Measurements from ENCODE around the gene FMN2. TPM values are rescaled to one million over a fixed set of nuclear protein-coding genes. Genes with fewer than 3 reads are reported as not detected.

FMN2 gene
- total RNA-seq, 1 donor from 2014 or later: 1.7 TPM

GRCh38 chr1:240111558-240111957 is 19.9 kb downstream of the FMN2 start:
- no peaks in the 10 kb centered on the region for H3K36me3 ChIP-seq
- H3K36me3 Mint-ChIP-seq: no peaks in the 10 kb centered on the region
- H3K9me3 Mint-ChIP-seq: no peaks in the 10 kb centered on the region
- peaks cover 4% of the 10 kb centered on the region for H3K4me1 ChIP-seq
- no peak for DNase-seq (ENCODE audit: low spot score)
- H3K27ac Mint-ChIP-seq: no peak overlapping the region
- H3K4me3 Mint-ChIP-seq: no peak overlapping the region
- no peaks in the 10 kb centered on the region for H3K9me3 ChIP-seq (ENCODE audit: low read depth)
- no peaks in the 10 kb centered on the region for H4K20me1 ChIP-seq (ENCODE audit: low read depth)
- no peaks in the 10 kb centered on the region for H3K27me3 Mint-ChIP-seq (ENCODE audit: insufficient read depth, low read depth)
- H3K4me2 ChIP-seq: no peak overlapping the region
- H3K79me2 ChIP-seq (ENCODE audit: low read depth): no peaks in the 10 kb centered on the region
- no peak overlapping the region for H3K9ac ChIP-seq
- peaks cover 22% of the 10 kb centered on the region for H3K4me1 Mint-ChIP-seq
- peaks cover 6% of the 10 kb centered on the region for H3F3A ChIP-seq (ENCODE audit: low read depth)
- no peaks in the 10 kb centered on the region for H3K27me3 ChIP-seq
- H2AFZ ChIP-seq (replicated peaks): no peak overlapping the region
- no peak for TF ChIP-seq CTCF (IDR thresholded peaks at IDR 0.05)
- no peak overlapping the region for H3K4me3 ChIP-seq
- H3K27ac ChIP-seq: no peak overlapping the region

- Mint-ChIP-seq H3K4me3 (no peak overlapping the region), H3K27me3 (ENCODE audit: insufficient read depth, low read depth) (no peaks in the 10 kb centered on the region), H3K4me1 (peaks cover 18% of the 10 kb centered on the region), H3K9me3 (no peaks in the 10 kb centered on the region), H3K27ac (no peak overlapping the region), H3K36me3 (no peaks in the 10 kb centered on the region)
- no peaks in the 10 kb centered on the region for H4K20me1 ChIP-seq (ENCODE audit: low read depth)
- H3K9ac ChIP-seq: no peak overlapping the region
- H3K9me3 ChIP-seq (ENCODE audit: low read depth): no peaks in the 10 kb centered on the region
- no peak overlapping the region for H3K4me3 ChIP-seq
- no peaks in the 10 kb centered on the region for H3K27me3 ChIP-seq
- H3K36me3 ChIP-seq: no peaks in the 10 kb centered on the region
- TF ChIP-seq EZH2phosphoT487 (IDR thresholded peaks at IDR 0.05) (no peak), CTCF (IDR thresholded peaks at IDR 0.05) (no peak), EZH2 (IDR thresholded peaks at IDR 0.05) (no peak)
- H3K4me1 ChIP-seq: peaks cover 4% of the 10 kb centered on the region
- H3K4me2 ChIP-seq: peak overlapping the region; percentile 19
- no peak overlapping the region for H3K27ac ChIP-seq
- peak; percentile 33 for DNase-seq (ENCODE audit: low spot score)
- no peaks in the 10 kb centered on the region for H3K79me2 ChIP-seq (ENCODE audit: low read depth)
- no peak overlapping the region for H2AFZ ChIP-seq (replicated peaks)
- H3F3A ChIP-seq (ENCODE audit: low read depth): peaks cover 6% of the 10 kb centered on the region
These were observed 22.5 kb downstream of the FMN2 start for GRCh38 chr1:240114222-240114621.

- H4K20me1 ChIP-seq (ENCODE audit: low read depth): no peaks in the 10 kb centered on the region
- TF ChIP-seq CTCF (IDR thresholded peaks at IDR 0.05): no peak
- TF ChIP-seq EZH2phosphoT487 (IDR thresholded peaks at IDR 0.05): no peak
- TF ChIP-seq EZH2 (IDR thresholded peaks at IDR 0.05): no peak
- Mint-ChIP-seq H3K4me3 (no peak overlapping the region), H3K4me1 (peaks cover 16% of the 10 kb centered on the region), H3K9me3 (peaks cover 5% of the 10 kb centered on the region), H3K27me3 (ENCODE audit: insufficient read depth, low read depth) (no peaks in the 10 kb centered on the region), H3K36me3 (peaks cover 3% of the 10 kb centered on the region), H3K27ac (no peak overlapping the region)
- no peak overlapping the region for H3K4me2 ChIP-seq
- DNase-seq (ENCODE audit: low spot score): no peak
- H3K4me3 ChIP-seq: no peak overlapping the region
- H3K27ac ChIP-seq: no peak overlapping the region
- no peaks in the 10 kb centered on the region for H3K27me3 ChIP-seq
- no peaks in the 10 kb centered on the region for H3K36me3 ChIP-seq
- no peaks in the 10 kb centered on the region for H3K9me3 ChIP-seq (ENCODE audit: low read depth)
- no peak overlapping the region for H2AFZ ChIP-seq (replicated peaks)
- H3K79me2 ChIP-seq (ENCODE audit: low read depth): no peaks in the 10 kb centered on the region
- H3F3A ChIP-seq (ENCODE audit: low read depth): peaks cover 6% of the 10 kb centered on the region
- H3K9ac ChIP-seq: no peak overlapping the region
- peaks cover 4% of the 10 kb centered on the region for H3K4me1 ChIP-seq
These were observed 24.1 kb downstream of the FMN2 start for GRCh38 chr1:240115831-240116230.
